ENCODE measurements around the gene NPC2.

Gene NPC2

DNA sequence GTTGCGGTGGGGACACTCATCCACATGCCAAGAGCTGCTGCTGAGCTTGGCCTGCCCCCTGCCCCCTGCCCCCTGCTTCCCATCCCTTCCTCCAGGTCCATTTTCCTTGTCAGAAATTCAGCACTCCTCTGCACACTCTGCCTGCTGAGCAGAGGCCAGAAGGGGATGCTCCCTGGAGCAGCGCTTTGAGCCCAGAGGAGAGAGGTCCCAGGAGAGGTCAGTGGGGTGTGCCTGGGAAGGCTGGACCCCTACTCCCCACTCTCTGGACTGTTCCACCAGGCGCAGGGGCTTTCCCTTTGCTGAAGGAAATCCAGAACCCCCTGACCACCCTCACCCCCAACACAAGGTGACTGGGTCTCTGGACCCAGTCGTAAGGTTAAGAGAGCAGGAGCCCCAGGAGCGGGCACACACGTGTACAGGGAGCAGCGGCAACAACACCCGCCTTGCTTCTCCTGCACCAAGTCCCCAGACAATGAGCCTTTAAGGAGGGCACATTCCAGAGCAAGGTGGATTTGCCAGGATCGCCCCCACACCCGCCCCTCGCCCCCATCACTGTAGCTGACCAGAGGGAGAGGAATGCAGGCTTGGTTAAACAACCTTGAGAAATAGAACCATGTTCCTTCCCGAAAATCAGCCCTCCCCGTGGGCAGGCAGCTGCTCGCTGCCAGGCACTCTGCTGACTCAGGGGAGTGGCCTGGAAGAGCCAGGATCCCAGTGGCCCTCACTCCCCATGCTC, 31.1 kb upstream of the NPC2 start:
- Histone ChIP-seq H3K27me3 (replicated peaks; ENCODE audit: control insufficient read depth, insufficient read depth, low read length) (no peaks in the 10 kb centered on the region; the same call in 1 of the 2 replicates), H3K36me3 (ENCODE audit: control insufficient read depth, insufficient read depth, low read length) (no peaks in the 10 kb centered on the region), H3K4me3 (replicated peaks; ENCODE audit: low read depth, low read length) (no peak overlapping the region)
- DNase-seq (ENCODE audit: extremely low read depth, insufficient read length) = no peak
- TF ChIP-seq, protein P1, sequence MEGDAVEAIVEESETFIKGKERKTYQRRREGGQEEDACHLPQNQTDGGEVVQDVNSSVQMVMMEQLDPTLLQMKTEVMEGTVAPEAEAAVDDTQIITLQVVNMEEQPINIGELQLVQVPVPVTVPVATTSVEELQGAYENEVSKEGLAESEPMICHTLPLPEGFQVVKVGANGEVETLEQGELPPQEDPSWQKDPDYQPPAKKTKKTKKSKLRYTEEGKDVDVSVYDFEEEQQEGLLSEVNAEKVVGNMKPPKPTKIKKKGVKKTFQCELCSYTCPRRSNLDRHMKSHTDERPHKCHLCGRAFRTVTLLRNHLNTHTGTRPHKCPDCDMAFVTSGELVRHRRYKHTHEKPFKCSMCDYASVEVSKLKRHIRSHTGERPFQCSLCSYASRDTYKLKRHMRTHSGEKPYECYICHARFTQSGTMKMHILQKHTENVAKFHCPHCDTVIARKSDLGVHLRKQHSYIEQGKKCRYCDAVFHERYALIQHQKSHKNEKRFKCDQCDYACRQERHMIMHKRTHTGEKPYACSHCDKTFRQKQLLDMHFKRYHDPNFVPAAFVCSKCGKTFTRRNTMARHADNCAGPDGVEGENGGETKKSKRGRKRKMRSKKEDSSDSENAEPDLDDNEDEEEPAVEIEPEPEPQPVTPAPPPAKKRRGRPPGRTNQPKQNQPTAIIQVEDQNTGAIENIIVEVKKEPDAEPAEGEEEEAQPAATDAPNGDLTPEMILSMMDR (IDR thresholded peaks at IDR 0.05; ENCODE audit: insufficient read depth, low read length, poor library complexity, severe bottlenecking) = no peak

DNA sequence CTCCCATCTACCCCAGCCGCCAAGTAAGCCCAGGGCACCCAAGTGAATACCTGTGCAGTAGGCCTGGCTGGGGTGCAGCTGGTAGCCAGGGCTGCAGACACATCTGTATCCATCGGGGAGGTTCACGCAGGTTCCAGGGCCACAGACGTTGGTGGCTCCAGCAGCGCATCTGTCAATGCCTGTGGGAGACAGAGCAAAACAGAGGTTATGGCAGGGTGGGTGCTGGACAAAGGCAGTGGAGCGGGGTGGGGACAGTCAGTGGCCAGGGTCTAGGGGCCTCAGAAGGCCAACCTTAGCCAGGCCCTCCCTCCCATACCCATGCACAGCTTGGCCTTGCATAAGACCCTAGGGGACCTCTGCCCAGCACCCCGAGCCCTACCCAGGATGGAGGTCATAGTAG, 29.6 kb upstream of the NPC2 start:
- Histone ChIP-seq H3K36me3 (ENCODE audit: control insufficient read depth, insufficient read depth, low read length) (no peaks in the 10 kb centered on the region), H3K27me3 (replicated peaks; ENCODE audit: control insufficient read depth, insufficient read depth, low read length) (no peaks in the 10 kb centered on the region; the same call in 1 of the 2 replicates), H3K4me3 (replicated peaks; ENCODE audit: low read depth, low read length) (no peak overlapping the region)
- DNase-seq (ENCODE audit: extremely low read depth, insufficient read length) = no peak
- TF ChIP-seq, protein P1 (IDR thresholded peaks at IDR 0.05; ENCODE audit: insufficient read depth, low read length, poor library complexity, severe bottlenecking) = no peak

DNA sequence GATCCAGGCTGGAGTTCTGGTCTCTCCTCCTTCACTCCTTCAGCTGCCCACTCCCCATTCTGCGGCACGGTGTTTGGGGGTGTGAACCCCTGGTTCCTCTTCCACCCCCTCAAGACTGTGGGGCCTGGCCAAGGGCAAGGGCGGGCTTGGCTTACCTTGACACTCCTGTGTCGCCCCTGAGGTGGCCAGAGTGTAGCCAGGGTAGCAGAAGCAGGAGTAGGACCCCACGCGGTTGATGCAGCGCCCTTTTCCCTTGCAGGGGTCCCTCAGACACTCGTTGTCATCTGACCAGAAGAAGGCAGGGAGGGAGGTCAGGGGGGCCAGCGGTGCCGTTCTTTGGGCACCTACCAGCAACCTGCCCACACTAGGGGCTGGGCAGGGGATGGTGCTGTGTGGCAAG, 28.7 kb upstream of the NPC2 start:
- no peak for DNase-seq (ENCODE audit: extremely low read depth, insufficient read length)
- Histone ChIP-seq H3K36me3 (ENCODE audit: control insufficient read depth, insufficient read depth, low read length) (no peaks in the 10 kb centered on the region), H3K4me3 (replicated peaks; ENCODE audit: low read depth, low read length) (no peak overlapping the region), H3K27me3 (replicated peaks; ENCODE audit: control insufficient read depth, insufficient read depth, low read length) (no peaks in the 10 kb centered on the region; the same call in 1 of the 2 replicates)
- TF ChIP-seq, protein P1 (IDR thresholded peaks at IDR 0.05; ENCODE audit: insufficient read depth, low read length, poor library complexity, severe bottlenecking) = no peak

DNA sequence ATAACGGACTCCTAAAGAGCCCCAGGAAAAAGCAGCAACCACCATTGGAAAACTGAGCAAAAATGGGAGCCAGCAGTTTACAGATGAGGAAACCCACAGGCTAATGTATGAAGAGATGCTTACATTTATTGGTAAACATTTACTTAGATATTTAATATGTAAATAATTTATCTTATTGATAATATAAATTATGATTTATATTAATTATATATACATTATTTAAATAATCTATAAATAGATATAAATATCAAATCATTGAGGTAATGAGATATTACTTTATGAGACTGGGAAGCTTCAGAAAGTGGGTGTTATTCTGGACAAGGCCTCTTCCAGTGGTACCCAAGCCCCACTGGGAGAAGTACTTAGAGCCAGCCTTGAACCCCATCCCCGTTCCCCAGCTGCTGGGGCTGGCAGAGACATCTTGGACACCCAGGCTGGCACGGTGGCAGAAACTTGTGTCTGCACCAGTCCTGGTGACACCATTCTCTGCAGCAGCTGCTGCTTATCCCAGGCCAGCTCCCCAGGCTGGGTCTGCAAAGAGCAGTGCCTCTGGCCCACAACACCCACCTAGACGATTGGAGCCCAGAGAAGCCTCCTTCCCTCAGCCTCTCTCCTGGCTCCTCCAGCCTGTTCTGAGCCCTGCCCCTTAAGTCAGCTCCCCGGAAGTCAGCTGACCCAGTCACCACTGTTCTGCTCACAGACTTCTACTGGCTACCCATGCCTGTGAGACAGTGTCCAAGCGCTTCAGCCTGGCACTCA, 26.4 kb upstream of the NPC2 start:
- TF ChIP-seq, protein P1 (IDR thresholded peaks at IDR 0.05; ENCODE audit: insufficient read depth, low read length, poor library complexity, severe bottlenecking) = no peak
- Histone ChIP-seq H3K4me3 (replicated peaks; ENCODE audit: low read depth, low read length) (no peak overlapping the region), H3K27me3 (replicated peaks; ENCODE audit: control insufficient read depth, insufficient read depth, low read length) (no peaks in the 10 kb centered on the region; the same call in 1 of the 2 replicates), H3K36me3 (ENCODE audit: control insufficient read depth, insufficient read depth, low read length) (no peaks in the 10 kb centered on the region)
- DNase-seq (ENCODE audit: extremely low read depth, insufficient read length) = no peak

DNA sequence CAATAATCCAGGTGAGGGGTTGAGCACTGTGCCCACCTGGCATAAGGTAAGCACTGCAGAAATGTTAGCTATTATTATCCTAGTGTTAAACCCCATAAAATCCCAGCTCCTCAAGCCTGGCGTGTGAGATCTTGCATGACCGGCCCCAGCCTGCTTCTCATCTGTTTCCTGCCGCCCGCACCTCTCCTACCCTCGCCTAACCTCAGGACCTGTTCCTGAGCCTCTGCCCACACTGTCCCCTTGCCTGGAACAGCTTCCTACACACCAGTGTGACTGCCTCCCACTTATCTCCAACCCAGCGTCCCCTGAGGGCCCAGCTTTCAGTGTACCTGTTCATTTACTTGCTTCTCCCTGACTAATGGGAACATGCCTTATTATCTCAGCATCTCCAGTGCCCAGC, 25.1 kb upstream of the NPC2 start:
- no peak overlapping the region for H3K4me3 ChIP-seq (replicated peaks; ENCODE audit: low read depth, low read length)
- TF ChIP-seq, protein P1 (IDR thresholded peaks at IDR 0.05; ENCODE audit: insufficient read depth, low read length, poor library complexity, severe bottlenecking) = no peak
- DNase-seq (ENCODE audit: extremely low read depth, insufficient read length) = no peak
- no peaks in the 10 kb centered on the region for H3K36me3 ChIP-seq (ENCODE audit: control insufficient read depth, insufficient read depth, low read length)
- no peaks in the 10 kb centered on the region; the same call in 1 of the 2 replicates for H3K27me3 ChIP-seq (replicated peaks; ENCODE audit: control insufficient read depth, insufficient read depth, low read length)
